Fibroblast of mammary gland (primary cell): ENCODE results near the gene NDUFS5.

Source experiments
- DNase-seq: peaks from one replicate; pipeline ENCODE4 v3.0.0-alpha.2; 2010; ENCODE audit warnings: low read depth
- H3K4me3 ChIP-seq: 2 replicates; pipeline ENCODE4 v1.5.1; 2011; ENCODE audit warnings: low read depth, mild to moderate bottlenecking, low read length, moderate library complexity; ENCODE audit not compliant: control insufficient read depth
- CTCF ChIP-seq: conservative IDR thresholded peaks from 2 replicates; pipeline ENCODE4 v1.5.1; 2011; ENCODE audit warnings: low read depth, low read length, inconsistent platforms; ENCODE audit not compliant: control insufficient read depth, insufficient read depth

The NDUFS5 gene

DNA sequence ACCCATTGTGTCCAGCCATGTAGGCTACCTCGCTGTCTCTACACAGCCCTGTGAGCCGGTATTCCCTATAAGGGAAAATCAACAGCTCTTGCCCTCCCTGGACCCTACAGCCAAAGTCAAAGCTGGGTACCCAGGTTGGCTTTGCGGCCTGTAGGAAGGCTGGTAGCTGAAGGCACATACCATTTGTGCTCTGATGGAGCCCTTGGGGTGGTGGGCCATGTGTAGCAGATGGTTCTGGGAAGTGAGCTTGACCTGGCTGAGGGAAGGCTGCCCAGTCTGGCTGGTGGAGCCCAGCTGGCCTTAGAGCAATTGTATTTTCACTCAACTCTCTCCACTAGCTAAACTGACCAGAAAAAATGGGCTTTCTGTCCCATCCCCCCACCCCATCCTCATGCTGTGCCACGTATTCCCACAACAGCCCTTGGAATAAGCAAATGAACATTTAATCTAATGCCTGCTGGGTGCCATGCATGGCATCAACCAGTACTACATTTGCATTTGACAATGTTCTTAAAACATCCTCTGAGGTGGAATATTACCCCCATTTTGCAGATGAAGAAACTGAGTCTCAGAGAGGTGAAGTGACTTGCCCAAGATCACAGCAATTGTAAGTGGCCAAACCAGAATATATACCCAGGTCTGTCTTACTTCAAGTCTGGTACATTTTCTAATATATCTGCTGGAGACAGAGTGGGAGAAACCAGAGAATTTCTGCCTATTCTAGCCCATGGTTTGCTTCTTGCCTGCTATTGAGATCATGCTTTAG, 56.8 kb downstream of the NDUFS5 start:
- no peak for DNase-seq
- no peak overlapping the region for H3K4me3 ChIP-seq
- no peak for TF ChIP-seq CTCF

DNA sequence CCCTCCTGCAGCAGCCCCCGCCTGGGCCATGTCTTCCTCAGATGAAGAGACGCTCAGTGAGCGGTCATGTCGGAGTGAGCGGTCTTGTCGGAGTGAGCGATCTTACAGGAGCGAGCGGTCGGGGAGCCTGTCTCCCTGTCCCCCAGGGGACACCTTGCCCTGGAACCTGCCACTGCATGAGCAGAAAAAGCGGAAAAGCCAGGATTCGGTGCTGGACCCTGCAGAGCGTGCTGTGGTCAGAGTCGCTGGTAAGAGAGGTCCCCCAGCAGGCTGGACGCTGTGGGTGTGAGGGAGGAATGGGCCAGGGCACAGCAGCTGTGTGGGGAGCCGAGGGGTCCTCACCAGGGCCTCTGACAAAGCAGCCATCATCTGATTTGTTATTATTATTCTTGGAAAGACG, 58.0 kb downstream of the NDUFS5 start:
- no peak for TF ChIP-seq CTCF

More for the DNA sequence above, 58.0 kb downstream of the NDUFS5 start:
- no peak overlapping the region for H3K4me3 ChIP-seq
- DNase-seq: no peak
